ENCODE data around the gene TIAM2.
"Not testable (repeated sequence)": the region's sequence is repeated elsewhere in the genome, so short reads cannot be mapped to it uniquely, and the experiment has no call there.

Gene TIAM2

DNA sequence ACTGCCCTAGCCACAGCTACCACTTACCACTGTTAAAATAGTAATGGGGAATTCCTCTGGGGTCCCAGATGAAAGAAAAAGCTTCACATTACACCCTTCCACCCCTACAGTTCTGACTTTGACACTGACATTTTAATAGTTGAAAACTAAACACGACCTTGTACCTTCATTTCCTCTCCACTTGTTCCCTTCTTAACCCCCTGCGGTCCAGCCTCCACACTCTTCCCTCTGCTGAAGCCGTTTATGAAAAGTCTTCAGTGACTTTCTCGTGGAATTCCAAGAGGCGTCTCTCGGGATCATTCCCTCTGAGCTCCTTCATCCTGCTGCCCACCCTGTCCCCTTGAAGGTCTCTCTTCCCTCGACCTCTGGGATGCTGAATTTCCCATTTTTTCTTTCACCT is 36.6 kb upstream of the TIAM2 start:
- POLR2A ChIA-PET: no interaction called here
- TF ChIP-seq, protein P1, sequence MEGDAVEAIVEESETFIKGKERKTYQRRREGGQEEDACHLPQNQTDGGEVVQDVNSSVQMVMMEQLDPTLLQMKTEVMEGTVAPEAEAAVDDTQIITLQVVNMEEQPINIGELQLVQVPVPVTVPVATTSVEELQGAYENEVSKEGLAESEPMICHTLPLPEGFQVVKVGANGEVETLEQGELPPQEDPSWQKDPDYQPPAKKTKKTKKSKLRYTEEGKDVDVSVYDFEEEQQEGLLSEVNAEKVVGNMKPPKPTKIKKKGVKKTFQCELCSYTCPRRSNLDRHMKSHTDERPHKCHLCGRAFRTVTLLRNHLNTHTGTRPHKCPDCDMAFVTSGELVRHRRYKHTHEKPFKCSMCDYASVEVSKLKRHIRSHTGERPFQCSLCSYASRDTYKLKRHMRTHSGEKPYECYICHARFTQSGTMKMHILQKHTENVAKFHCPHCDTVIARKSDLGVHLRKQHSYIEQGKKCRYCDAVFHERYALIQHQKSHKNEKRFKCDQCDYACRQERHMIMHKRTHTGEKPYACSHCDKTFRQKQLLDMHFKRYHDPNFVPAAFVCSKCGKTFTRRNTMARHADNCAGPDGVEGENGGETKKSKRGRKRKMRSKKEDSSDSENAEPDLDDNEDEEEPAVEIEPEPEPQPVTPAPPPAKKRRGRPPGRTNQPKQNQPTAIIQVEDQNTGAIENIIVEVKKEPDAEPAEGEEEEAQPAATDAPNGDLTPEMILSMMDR (IDR thresholded peaks at IDR 0.05; ENCODE audit: control extremely low read depth, extremely low read depth, low read depth, missing control alignments): no peak
- CTCF ChIA-PET: interaction anchor here (0.6 to 1.0 kb wide), 2 partner anchors 9 to 90 kb away, joined by 3 read pairs; no protein-coding TSS in a partner anchor
- no peak for DNase-seq (ENCODE audit: extremely low spot score)

- POLR2A ChIA-PET: no interaction called here
These were observed 34.7 kb upstream of the TIAM2 start for GRCh38 chr6:154960299-154960843.

DNA sequence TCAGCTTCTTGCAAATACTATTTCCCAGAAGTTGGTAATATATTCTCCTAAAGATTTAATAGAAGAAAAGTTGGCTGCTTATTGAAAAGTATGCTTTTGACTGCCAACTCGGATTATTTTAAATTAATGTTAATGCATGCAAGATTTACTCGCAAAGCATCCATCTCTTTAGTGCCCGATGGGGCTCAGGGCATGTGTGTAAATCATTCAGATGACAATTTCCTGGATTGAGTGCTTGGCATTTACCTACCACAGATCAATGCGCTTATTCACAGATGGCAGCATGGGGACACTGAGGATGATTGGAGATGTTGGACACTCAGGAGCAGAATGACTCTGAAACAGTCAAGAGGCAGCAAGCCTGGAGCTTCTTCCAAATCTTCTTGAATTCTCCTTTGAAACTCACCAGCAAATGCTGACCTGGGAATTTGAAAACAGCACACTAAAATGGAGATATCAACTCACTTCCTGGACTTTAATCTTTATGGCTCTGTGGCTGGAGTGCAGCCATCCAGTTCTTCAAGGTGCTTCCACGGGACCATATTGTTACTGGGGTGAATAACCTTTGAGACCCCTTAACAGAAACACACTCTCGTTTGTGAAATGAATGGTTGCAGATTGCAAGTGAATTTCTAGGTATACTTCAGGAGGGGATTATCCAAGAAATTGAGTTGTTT is 34.1 kb upstream of the TIAM2 start:
- ChIA-PET POLR2A (no interaction called here), CTCF (interaction anchor here (0.9 kb wide), 1 partner anchor 17 kb away, joined by 3 read pairs; no protein-coding TSS in a partner anchor)
- TF ChIP-seq, protein P1 (IDR thresholded peaks at IDR 0.05; ENCODE audit: control extremely low read depth, extremely low read depth, low read depth, missing control alignments): no peak
- DNase-seq (ENCODE audit: extremely low spot score): no peak

More at GRCh38 chr6:154960299-154960843, 34.7 kb upstream of the TIAM2 start:
- CTCF ChIA-PET: interaction anchor here (0.9 to 1.0 kb wide), 2 partner anchors 16 to 32 kb away, joined by 3 to 4 read pairs; no protein-coding TSS in a partner anchor
- no peak for DNase-seq (ENCODE audit: extremely low spot score)
- TF ChIP-seq, protein P1 (IDR thresholded peaks at IDR 0.05; ENCODE audit: control extremely low read depth, extremely low read depth, low read depth, missing control alignments): no peak

- DNase-seq (ENCODE audit: extremely low spot score): no peak
- POLR2A ChIA-PET: no interaction called here
- TF ChIP-seq, protein P1 (IDR thresholded peaks at IDR 0.05; ENCODE audit: control extremely low read depth, extremely low read depth, low read depth, missing control alignments): no peak
- CTCF ChIA-PET: no interaction called here
These were observed 32.4 kb upstream of the TIAM2 start for GRCh38 chr6:154962753-154963152.

DNA sequence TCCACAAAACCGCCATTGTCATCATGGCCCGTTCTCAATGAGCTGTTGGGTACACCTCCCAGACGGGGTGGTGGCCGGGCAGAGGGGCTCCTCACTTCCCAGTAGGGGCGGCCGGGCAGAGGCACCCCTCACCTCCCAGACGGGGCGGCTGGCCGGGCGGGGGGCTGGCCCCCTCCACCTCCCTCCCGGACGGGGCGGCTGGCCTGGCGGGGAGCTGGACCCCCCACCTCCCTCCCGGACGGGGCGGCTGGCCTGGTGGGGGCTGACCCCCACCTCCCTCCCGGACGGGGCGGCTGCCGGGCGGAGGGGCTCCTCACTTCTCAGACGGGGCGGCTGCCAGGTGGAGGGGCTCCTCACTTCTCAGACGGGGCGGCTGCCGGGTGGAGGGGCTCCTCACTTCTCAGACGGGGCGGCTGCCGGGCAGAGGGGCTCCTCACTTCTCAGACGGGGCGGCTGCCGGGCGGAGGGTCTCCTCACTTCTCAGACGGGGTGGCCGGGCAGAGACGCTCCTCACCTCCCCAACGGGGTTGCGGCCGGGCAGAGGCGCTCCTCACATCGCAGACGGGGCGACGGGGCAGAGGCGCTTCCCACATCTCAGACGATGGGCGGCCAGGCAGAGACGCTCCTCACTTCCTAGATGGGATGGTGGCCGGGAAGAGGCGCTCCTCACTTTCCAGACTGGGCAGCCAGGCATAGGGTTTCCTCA is 28.9 kb upstream of the TIAM2 start:
- POLR2A ChIA-PET; DNase-seq (ENCODE audit: extremely low spot score): not testable (repeated sequence)
- CTCF ChIA-PET: interaction anchor here (2.7 kb wide), 1 partner anchor 38 kb away, joined by 11 read pairs; no protein-coding TSS in a partner anchor

GRCh38 chr6:154969796-154970195 is 25.3 kb upstream of the TIAM2 start:
- DNase-seq (ENCODE audit: extremely low spot score): no peak
- CTCF ChIA-PET: interaction anchor here (1.3 kb wide), 1 partner anchor 296 kb away, joined by 3 read pairs; no protein-coding TSS in a partner anchor
- POLR2A ChIA-PET: no interaction called here
- TF ChIP-seq, protein P1 (IDR thresholded peaks at IDR 0.05; ENCODE audit: control extremely low read depth, extremely low read depth, low read depth, missing control alignments): no peak
